OCI-LY7 (cell line): ENCODE measurements around the gene ZSWIM5. TPM values are rescaled to one million over a fixed set of nuclear protein-coding genes. Genes with fewer than 3 reads are reported as not detected.
"Not testable (repeated sequence)": the region's sequence is repeated elsewhere in the genome, so short reads cannot be mapped to it uniquely, and the experiment has no call there.

Source experiments
- BruUV-seq: library from RNA; stranded (reverse); fragments of 400-500 nt; replicated peaks from 2 replicates; lab custom pipeline; 2021; lab: Mats Ljungman, UMichigan
- CTCF ChIA-PET: fragments of 300-600 bp; sonication (Branson Sonifier 250); formaldehyde crosslinking; loops from one replicate; lab custom pipeline; 2022; ENCODE audit warnings: antibody characterized with exemption; ENCODE audit not compliant: unreplicated experiment; lab: Charles Lee
- POLR2A ChIA-PET: fragments of 300-600 bp; sonication (Branson Sonifier 250); formaldehyde crosslinking; loops from one replicate; lab custom pipeline; 2022; ENCODE audit warnings: antibody characterized with exemption; lab: Charles Lee
- DNase-seq: peaks from one replicate; pipeline ENCODE4 v3.0.0-alpha.2; 2015; ENCODE audit warnings: low spot score
- H2AFZ ChIP-seq: fragments of 200-600 bp; sonication (generic), shearing (Covaris generic); 2 replicates; pipeline ENCODE4 v1.6.1; 2014; ENCODE audit warnings: mild to moderate bottlenecking, antibody characterized with exemption, low read length, moderate library complexity
- H3K27ac ChIP-seq: fragments of 200-600 bp; sonication (generic); 2 replicates; pipeline ENCODE4 v1.5.1; 2014; ENCODE audit warnings: mixed run types, low read depth, mild to moderate bottlenecking, moderate library complexity, low read length, inconsistent platforms; ENCODE audit not compliant: poor library complexity, severe bottlenecking
- H3K36me3 ChIP-seq: fragments of 200-600 bp; sonication (generic); 2 replicates; pipeline ENCODE4 v1.6.1; 2014; ENCODE audit warnings: mild to moderate bottlenecking, antibody characterized with exemption, low read length, moderate library complexity, mixed read lengths; ENCODE audit not compliant: insufficient read depth
- H3K4me1 ChIP-seq: fragments of 200-600 bp; sonication (generic); 2 replicates; pipeline ENCODE4 v1.5.1; 2014; ENCODE audit warnings: mild to moderate bottlenecking, low read length; ENCODE audit not compliant: insufficient read depth, poor library complexity, severe bottlenecking
- H3K4me2 ChIP-seq: fragments of 200-600 bp; sonication (generic); 2 replicates; pipeline ENCODE4 v1.6.1; 2014; ENCODE audit warnings: mild to moderate bottlenecking, low read length
- H3K4me3 ChIP-seq: fragments of 200-600 bp; sonication (generic); 2 replicates; pipeline ENCODE4 v1.5.1; 2014; ENCODE audit warnings: mild to moderate bottlenecking, low read depth, low read length; ENCODE audit not compliant: poor library complexity, severe bottlenecking
- H3K79me2 ChIP-seq: fragments of 200-600 bp; sonication (generic); 2 replicates; pipeline ENCODE4 v1.6.1; 2016; ENCODE audit warnings: low read depth, mild to moderate bottlenecking, low read length, moderate library complexity, mixed read lengths; ENCODE audit not compliant: insufficient read depth
- H3K9me2 ChIP-seq: fragments of 200-600 bp; sonication (generic); 2 replicates; pipeline ENCODE4 v1.6.1; 2016; ENCODE audit warnings: mild to moderate bottlenecking, low read length, mixed read lengths; ENCODE audit not compliant: insufficient read depth
- H3K9me3 ChIP-seq: fragments of 200-600 bp; sonication (generic); 2 replicates; pipeline ENCODE4 v1.6.1; 2014; ENCODE audit warnings: mild to moderate bottlenecking, mixed run types, low read length, mixed read lengths
- H4K20me1 ChIP-seq: fragments of 200-600 bp; sonication (generic); 2 replicates; pipeline ENCODE4 v1.6.1; 2014; ENCODE audit warnings: mild to moderate bottlenecking, antibody characterized with exemption, low read length, moderate library complexity, mixed read lengths; ENCODE audit not compliant: insufficient read depth
- EZH2phosphoT487 ChIP-seq: fragments of 200-600 bp; sonication (generic); IDR thresholded peaks from 2 replicates; pipeline ENCODE4 v1.6.1; 2018; ENCODE audit warnings: low read depth, borderline replicate concordance, mild to moderate bottlenecking, mixed run types, antibody characterized with exemption, low read length, moderate library complexity, mixed read lengths
- intact Hi-C: fragments of 100-400 bp; cut with micrococcal nuclease; formaldehyde crosslinking; loops from one replicate; pipeline ENCODE4 v1.10.0; 2022; ENCODE audit not compliant: unreplicated experiment
- total RNA-seq, 2 experiments: library from RNA; depleted of rRNA in 1 of 2; stranded (reverse); fragments of >200 nt in 1 of 2; shearing (Covaris generic) in 1 of 2; gene quantifications; 2 replicates each; pipeline ENCODE4 v1.2.3, GENCODE V29; 2014 to 2022
- TF ChIP-seq, protein P1 (sequence below): fragments of 200-600 bp; sonication (generic); conservative IDR thresholded peaks from 2 replicates; pipeline ENCODE4 v1.5.1; 2014; ENCODE audit warnings: mild to moderate bottlenecking, antibody characterized with exemption, low read length, moderate library complexity, mixed read lengths

ZSWIM5 gene
- total RNA-seq, 2 experiments from 2014 or later = 0.28 to 0.42 TPM

- BruUV-seq = no TSS peak
- Histone ChIP-seq H3K79me2 (peaks cover 16% of the 10 kb centered on the region; the same call in 1 of the 2 replicates), H2AFZ (peak overlapping the region; percentile 98; the same call in 1 of the 2 replicates), H3K9me3 (no peaks in the 10 kb centered on the region), H3K9me2 (no peaks in the 10 kb centered on the region), H3K36me3 (peaks cover 6% of the 10 kb centered on the region; the same call in 1 of the 2 replicates), H3K27ac (peak overlapping the region; percentile 39), H4K20me1 (no peaks in the 10 kb centered on the region), H3K4me1 (peaks cover 11% of the 10 kb centered on the region), H3K4me2 (peak overlapping the region; percentile 95), H3K4me3 (peak overlapping the region; percentile 93)
- no peak for DNase-seq
- intact Hi-C loops = loop anchor here (10.0 kb wide), 1 partner anchor 151 kb away; no protein-coding TSS in a partner anchor
- POLR2A ChIA-PET = interaction anchor here (0.7 to 1.5 kb wide), 4 partner anchors 25 to 270 kb away, joined by 4 to 6 read pairs (median 5); partner anchors contain the start of gene UROD
- TF ChIP-seq, protein P1, sequence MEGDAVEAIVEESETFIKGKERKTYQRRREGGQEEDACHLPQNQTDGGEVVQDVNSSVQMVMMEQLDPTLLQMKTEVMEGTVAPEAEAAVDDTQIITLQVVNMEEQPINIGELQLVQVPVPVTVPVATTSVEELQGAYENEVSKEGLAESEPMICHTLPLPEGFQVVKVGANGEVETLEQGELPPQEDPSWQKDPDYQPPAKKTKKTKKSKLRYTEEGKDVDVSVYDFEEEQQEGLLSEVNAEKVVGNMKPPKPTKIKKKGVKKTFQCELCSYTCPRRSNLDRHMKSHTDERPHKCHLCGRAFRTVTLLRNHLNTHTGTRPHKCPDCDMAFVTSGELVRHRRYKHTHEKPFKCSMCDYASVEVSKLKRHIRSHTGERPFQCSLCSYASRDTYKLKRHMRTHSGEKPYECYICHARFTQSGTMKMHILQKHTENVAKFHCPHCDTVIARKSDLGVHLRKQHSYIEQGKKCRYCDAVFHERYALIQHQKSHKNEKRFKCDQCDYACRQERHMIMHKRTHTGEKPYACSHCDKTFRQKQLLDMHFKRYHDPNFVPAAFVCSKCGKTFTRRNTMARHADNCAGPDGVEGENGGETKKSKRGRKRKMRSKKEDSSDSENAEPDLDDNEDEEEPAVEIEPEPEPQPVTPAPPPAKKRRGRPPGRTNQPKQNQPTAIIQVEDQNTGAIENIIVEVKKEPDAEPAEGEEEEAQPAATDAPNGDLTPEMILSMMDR = no peak
- TF ChIP-seq EZH2phosphoT487 = no peak
- CTCF ChIA-PET = interaction anchor here (0.5 to 0.6 kb wide), 2 partner anchors 240 to 1354 kb away, joined by 3 to 5 read pairs; no protein-coding TSS in a partner anchor
Measured at GRCh38 chr1:44985747-44986359, 220.6 kb downstream of the ZSWIM5 start.

GRCh38 chr1:44977372-44977771 lies 229.0 kb downstream of the ZSWIM5 start:
- DNase-seq, H3K27ac ChIP-seq, H4K20me1 ChIP-seq, H3K79me2 ChIP-seq, intact Hi-C loops, H3K9me2 ChIP-seq, H2AFZ ChIP-seq, H3K4me1 ChIP-seq, BruUV-seq, H3K4me2 ChIP-seq, CTCF ChIA-PET, POLR2A ChIA-PET, H3K4me3 ChIP-seq: not testable (repeated sequence)
- H3K9me3 ChIP-seq = peaks cover 13% of the 10 kb centered on the region; the same call in 1 of the 2 replicates
- H3K36me3 ChIP-seq = peaks cover 83% of the 10 kb centered on the region

GRCh38 chr1:44976252-44976651 lies 230.2 kb downstream of the ZSWIM5 start:
- no peaks in the 10 kb centered on the region for H3K9me2 ChIP-seq
- POLR2A ChIA-PET = no interaction called here
- no peak overlapping the region for H3K4me3 ChIP-seq
- no peak overlapping the region for H3K4me2 ChIP-seq
- no peaks in the 10 kb centered on the region for H3K4me1 ChIP-seq
- H3K27ac ChIP-seq = no peak overlapping the region
- peaks cover 13% of the 10 kb centered on the region; the same call in 1 of the 2 replicates for H3K9me3 ChIP-seq
- H3K36me3 ChIP-seq = peaks cover 87% of the 10 kb centered on the region
- TF ChIP-seq EZH2phosphoT487 = no peak
- TF ChIP-seq, protein P1 = no peak
- no peaks in the 10 kb centered on the region for H4K20me1 ChIP-seq
- H2AFZ ChIP-seq = no peak overlapping the region
- BruUV-seq = no TSS peak
- intact Hi-C loops = no loop called here
- no peaks in the 10 kb centered on the region for H3K79me2 ChIP-seq
- CTCF ChIA-PET = no interaction called here
- no peak for DNase-seq
